Measurements from ENCODE around the gene BCAS3. TPM values are rescaled to one million over a fixed set of nuclear protein-coding genes. Genes with fewer than 3 reads are reported as not detected.

BCAS3 gene
- total and polyA plus RNA-seq, 2 experiments from 2014 or later, result 18.0 to 20.2 TPM

GRCh38 chr17:61409301-61410112 lies 731.9 kb downstream of the BCAS3 start:
- DNase-seq, result peak; percentile 90
- TF ChIP-seq EZH2phosphoT487 (IDR thresholded peaks at IDR 0.05; ENCODE audit: insufficient read depth, low read depth) (no peak), EZH2 (IDR thresholded peaks at IDR 0.05; ENCODE audit: insufficient read depth, poor library complexity, severe bottlenecking) (no peak)
- no peaks in the 10 kb centered on the region for H3K4me1 ChIP-seq (ENCODE audit: insufficient read depth)
- H3K9me2 ChIP-seq (ENCODE audit: insufficient read depth), result no peaks in the 10 kb centered on the region
- in situ Hi-C loops (cut with MboI), result no loop called here
- no peaks in the 10 kb centered on the region for H3K27me3 ChIP-seq (replicated peaks; ENCODE audit: insufficient read depth)
- H3K4me3 ChIP-seq, result peak overlapping the region; percentile 83
- peak overlapping the region; percentile 94 for H3K4me2 ChIP-seq (ENCODE audit: unreplicated experiment)
- H3K9me3 ChIP-seq (ENCODE audit: low read depth), result no peaks in the 10 kb centered on the region
- H3F3A ChIP-seq (ENCODE audit: insufficient read depth), result peaks cover 7% of the 10 kb centered on the region; the same call in 1 of the 2 replicates
- peak overlapping the region; percentile 29; the same call in 1 of the 2 replicates for H3K27ac ChIP-seq
- no peaks in the 10 kb centered on the region for H4K20me1 ChIP-seq (ENCODE audit: insufficient read depth)
- H2AFZ ChIP-seq, result peak overlapping the region; percentile 90
- peaks cover 6% of the 10 kb centered on the region for H3K79me2 ChIP-seq (ENCODE audit: insufficient read depth)
- no peaks in the 10 kb centered on the region for H3K36me3 ChIP-seq (ENCODE audit: low read depth)
- WGBS, 2 experiments (ENCODE audit: low coverage in 1 of 2, low lambda C conversion rate in 2 of 2, missing lambda C conversion rate in 2 of 2), result 2 to 4% methylated on average over 44 to 68 of the region's 73 CpGs
- H3K9ac ChIP-seq, result peak overlapping the region; percentile 83

GRCh38 chr17:61410141-61411010 lies 732.7 kb downstream of the BCAS3 start:
- peak overlapping the region; percentile 32 for H3K4me2 ChIP-seq (ENCODE audit: unreplicated experiment)
- in situ Hi-C loops (cut with MboI), result no loop called here
- DNase-seq, result peak; percentile 75

GRCh38 chr17:61411011-61411260 lies 733.3 kb downstream of the BCAS3 start:
- no peak overlapping the region for H3K4me2 ChIP-seq (ENCODE audit: unreplicated experiment)
- H3K27ac ChIP-seq, result no peak overlapping the region
- no peaks in the 10 kb centered on the region for H3K36me3 ChIP-seq (ENCODE audit: low read depth)
- H3F3A ChIP-seq (ENCODE audit: insufficient read depth), result peaks cover 7% of the 10 kb centered on the region; the same call in 1 of the 2 replicates
- no peaks in the 10 kb centered on the region for H3K79me2 ChIP-seq (ENCODE audit: insufficient read depth)
- in situ Hi-C loops (cut with MboI), result no loop called here
- no peaks in the 10 kb centered on the region for H4K20me1 ChIP-seq (ENCODE audit: insufficient read depth)
- WGBS, 2 experiments (ENCODE audit: low coverage in 1 of 2, low lambda C conversion rate in 2 of 2, missing lambda C conversion rate in 2 of 2), result 0 to 10% methylated on average over 4 to 26 of the region's 29 CpGs
- no peaks in the 10 kb centered on the region for H3K27me3 ChIP-seq (replicated peaks; ENCODE audit: insufficient read depth)
- H3K4me3 ChIP-seq, result 0 out of 2 replicates have a peak overlapping the region, but pooled peaks have one; percentile 75
- peaks cover 2% of the 10 kb centered on the region; the same call in 1 of the 2 replicates for H3K4me1 ChIP-seq (ENCODE audit: insufficient read depth)
- H3K9ac ChIP-seq, result peak overlapping the region; percentile 79
- DNase-seq, result no peak
- H3K9me3 ChIP-seq (ENCODE audit: low read depth), result no peaks in the 10 kb centered on the region
- H2AFZ ChIP-seq, result peak overlapping the region; percentile 95
- TF ChIP-seq EZH2phosphoT487 (IDR thresholded peaks at IDR 0.05; ENCODE audit: insufficient read depth, low read depth), result no peak
- TF ChIP-seq EZH2 (IDR thresholded peaks at IDR 0.05; ENCODE audit: insufficient read depth, poor library complexity, severe bottlenecking), result no peak
- H3K9me2 ChIP-seq (ENCODE audit: insufficient read depth), result no peaks in the 10 kb centered on the region

More at GRCh38 chr17:61410141-61411010, 732.7 kb downstream of the BCAS3 start:
- Histone ChIP-seq H3F3A (ENCODE audit: insufficient read depth) (peaks cover 7% of the 10 kb centered on the region; the same call in 1 of the 2 replicates), H3K27ac (no peak overlapping the region), H3K9ac (no peak overlapping the region), H3K4me3 (peak overlapping the region; percentile 28; the same call in 1 of the 2 replicates), H4K20me1 (ENCODE audit: insufficient read depth) (no peaks in the 10 kb centered on the region), H3K4me1 (ENCODE audit: insufficient read depth) (no peaks in the 10 kb centered on the region), H3K9me2 (ENCODE audit: insufficient read depth) (no peaks in the 10 kb centered on the region), H3K9me3 (ENCODE audit: low read depth) (no peaks in the 10 kb centered on the region), H3K36me3 (ENCODE audit: low read depth) (no peaks in the 10 kb centered on the region), H3K79me2 (ENCODE audit: insufficient read depth) (no peaks in the 10 kb centered on the region), H3K27me3 (replicated peaks; ENCODE audit: insufficient read depth) (no peaks in the 10 kb centered on the region), H2AFZ (peak overlapping the region; percentile 42)
- 34 to 35% methylated on average over 47 to 48 of the region's 48 CpGs for WGBS, 2 experiments (ENCODE audit: low coverage in 1 of 2, low lambda C conversion rate in 2 of 2, missing lambda C conversion rate in 2 of 2)
- TF ChIP-seq EZH2phosphoT487 (IDR thresholded peaks at IDR 0.05; ENCODE audit: insufficient read depth, low read depth) (no peak), EZH2 (IDR thresholded peaks at IDR 0.05; ENCODE audit: insufficient read depth, poor library complexity, severe bottlenecking) (no peak)
